Measurements from ENCODE around the gene DYRK1A.

The DYRK1A gene

GRCh38 chr21:37419228-37419906 is 52.8 kb downstream of the DYRK1A start:
- DNase-seq: no peak

GRCh38 chr21:37421306-37421705 is 54.7 kb downstream of the DYRK1A start:
- DNase-seq: no peak

- no peak for DNase-seq
These were observed 55.8 kb downstream of the DYRK1A start for GRCh38 chr21:37422382-37422781.

GRCh38 chr21:37423103-37423502 is 56.5 kb downstream of the DYRK1A start:
- DNase-seq: no peak

- no peak for DNase-seq
These were observed 57.8 kb downstream of the DYRK1A start for GRCh38 chr21:37424396-37424795.

- no peak for DNase-seq
These were observed 58.4 kb downstream of the DYRK1A start for GRCh38 chr21:37425001-37425400.

GRCh38 chr21:37425684-37426083 is 59.1 kb downstream of the DYRK1A start:
- DNase-seq: no peak

- no peak for DNase-seq
These were observed 60.6 kb downstream of the DYRK1A start for GRCh38 chr21:37427221-37427620.

- DNase-seq: no peak
These were observed 62.8 kb downstream of the DYRK1A start for GRCh38 chr21:37429356-37429755.

GRCh38 chr21:37430184-37430821 is 63.7 kb downstream of the DYRK1A start:
- peak in 1 of 2 experiments; percentile 44 for DNase-seq

GRCh38 chr21:37431243-37431642 is 64.7 kb downstream of the DYRK1A start:
- DNase-seq: no peak

GRCh38 chr21:37432710-37433455 is 66.3 kb downstream of the DYRK1A start:
- DNase-seq: no peak

- no peak for DNase-seq
These were observed 66.9 kb downstream of the DYRK1A start for GRCh38 chr21:37433456-37433840.

GRCh38 chr21:37435120-37435519 is 68.5 kb downstream of the DYRK1A start:
- peak in 1 of 2 experiments; percentile 57 for DNase-seq

- no peak for DNase-seq
These were observed 69.1 kb downstream of the DYRK1A start for GRCh38 chr21:37435711-37436110.

GRCh38 chr21:37436174-37436573 is 69.6 kb downstream of the DYRK1A start:
- no peak for DNase-seq

- DNase-seq: no peak
These were observed 71.0 kb downstream of the DYRK1A start for GRCh38 chr21:37437376-37438080.

- DNase-seq: no peak
These were observed 77.1 kb downstream of the DYRK1A start for GRCh38 chr21:37443683-37444082.

GRCh38 chr21:37445228-37445627 is 78.7 kb downstream of the DYRK1A start:
- no peak for DNase-seq

GRCh38 chr21:37446552-37446951 is 80.0 kb downstream of the DYRK1A start:
- no peak for DNase-seq

GRCh38 chr21:37447288-37447936 is 80.8 kb downstream of the DYRK1A start:
- no peak for DNase-seq

- no peak for DNase-seq
These were observed 82.8 kb downstream of the DYRK1A start for GRCh38 chr21:37449302-37449937.

Data from NCI-H446 (cell line).